GM19455 (cell line): ENCODE results near the gene GNB1L.

Experiments used
- ATAC-seq: cut with Tn5 transposase; IDR thresholded peaks from one replicate; pipeline ENCODE4 v1.9.1; 2021; ENCODE audit not compliant: unreplicated experiment

Gene GNB1L

GRCh38 chr22:19866665-19867009 is 12.0 kb upstream of the GNB1L start:
- ATAC-seq = no peak

DNA sequence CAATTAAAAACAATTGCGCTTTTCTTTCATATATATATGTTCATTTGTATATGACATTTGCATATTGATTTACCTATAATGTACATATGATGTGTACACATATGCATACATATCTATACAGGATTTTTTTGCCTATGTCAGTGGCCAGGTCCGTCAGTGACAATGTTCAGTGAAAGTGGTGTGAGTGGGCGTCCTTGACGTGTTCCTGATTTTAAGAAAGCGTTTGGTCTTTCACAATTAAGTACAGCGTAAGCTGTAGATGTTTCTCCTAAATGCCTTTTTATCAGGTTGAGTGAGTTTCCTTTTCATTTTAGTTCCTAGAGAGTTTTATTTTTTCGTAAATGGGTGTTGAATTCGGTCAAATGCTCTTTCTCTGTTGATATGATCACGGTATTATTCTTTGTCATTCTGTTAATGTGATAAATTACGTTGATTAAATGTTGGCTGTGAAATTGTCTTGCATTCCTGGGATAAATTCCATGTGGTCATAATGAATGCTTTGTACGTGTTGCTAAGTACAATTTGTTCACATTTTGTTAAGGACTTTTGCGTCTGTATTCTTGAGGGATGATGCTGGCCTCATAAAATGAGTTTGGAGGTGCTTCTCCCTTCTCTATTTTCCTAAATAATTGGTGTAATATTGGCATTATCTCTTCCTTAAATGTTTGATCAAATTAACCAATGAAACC is 10.6 kb upstream of the GNB1L start:
- no peak for ATAC-seq

DNA sequence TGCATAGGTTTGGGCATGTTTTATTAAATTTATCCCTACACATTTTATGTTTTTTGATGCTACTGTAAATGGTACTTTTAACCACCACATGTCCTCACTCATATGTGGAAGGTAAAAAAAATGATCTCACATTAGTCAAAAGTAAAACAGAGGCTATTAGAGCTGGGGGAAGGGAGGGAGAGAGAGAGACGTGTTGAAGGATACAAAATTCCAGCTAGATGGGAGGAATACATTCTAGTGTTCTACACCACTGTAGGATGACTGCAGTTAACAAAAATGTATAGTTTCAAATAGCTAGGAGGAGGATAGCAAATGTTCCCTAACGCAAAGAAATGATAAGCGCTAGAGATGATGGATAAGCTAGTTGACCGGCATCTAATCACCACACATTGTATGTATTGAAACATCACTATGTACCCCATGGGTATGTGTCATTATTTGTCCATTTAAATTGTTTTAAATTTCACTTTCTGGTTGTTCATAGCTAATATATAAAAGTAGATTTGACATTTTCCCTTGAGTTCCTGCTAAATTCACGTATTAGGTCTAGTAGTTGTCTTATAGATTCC is 9.9 kb upstream of the GNB1L start:
- ATAC-seq = no peak

DNA sequence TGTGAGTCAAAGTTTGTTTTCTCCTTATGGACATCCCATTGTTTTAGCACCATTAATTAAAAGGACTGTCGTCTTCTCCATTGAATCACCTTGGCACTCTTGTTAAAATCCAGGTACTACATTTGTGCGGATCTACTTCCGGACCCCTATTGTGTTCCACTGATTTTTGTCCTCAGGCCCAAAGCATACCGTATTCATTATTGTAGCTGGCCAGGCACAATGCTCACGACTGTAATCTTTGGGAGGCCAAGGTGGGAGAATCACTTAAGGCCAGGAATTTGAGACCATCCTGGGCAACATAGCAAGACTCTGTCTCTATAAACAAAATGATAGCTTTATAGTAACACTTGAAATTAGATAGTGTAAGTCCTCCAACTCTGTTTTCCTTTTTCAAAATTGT is 8.9 kb upstream of the GNB1L start:
- ATAC-seq = no peak

DNA sequence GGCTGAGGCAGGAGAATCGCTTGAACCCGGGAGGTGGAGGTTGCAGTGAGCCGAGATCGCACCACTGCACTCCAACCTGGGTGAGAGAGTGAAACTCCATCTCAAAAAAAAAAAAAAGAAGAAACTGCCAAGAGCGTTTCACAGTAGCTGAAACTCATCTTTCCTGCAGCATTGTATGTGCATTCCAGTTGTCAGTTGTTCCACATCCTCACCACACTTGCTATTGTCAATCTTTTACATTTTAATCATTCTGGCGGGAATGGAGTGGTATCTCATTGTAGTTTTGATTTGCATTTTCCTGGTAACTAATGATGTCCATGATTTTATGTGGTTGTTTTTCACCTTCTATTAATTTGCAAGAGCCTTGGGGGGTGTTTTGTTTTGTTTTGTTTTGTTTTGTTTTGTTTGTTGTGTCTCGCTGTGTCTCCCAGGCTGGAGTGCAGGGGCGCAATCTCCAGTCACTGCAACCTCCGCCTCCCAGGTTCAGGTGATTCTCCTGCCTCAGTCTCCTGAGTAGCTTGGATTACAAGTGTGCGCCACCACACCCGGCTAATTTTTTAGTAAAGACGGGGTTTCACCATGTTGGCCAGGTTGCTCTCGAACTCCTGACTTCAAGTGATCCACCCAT is 8.1 kb upstream of the GNB1L start:
- no peak for ATAC-seq

DNA sequence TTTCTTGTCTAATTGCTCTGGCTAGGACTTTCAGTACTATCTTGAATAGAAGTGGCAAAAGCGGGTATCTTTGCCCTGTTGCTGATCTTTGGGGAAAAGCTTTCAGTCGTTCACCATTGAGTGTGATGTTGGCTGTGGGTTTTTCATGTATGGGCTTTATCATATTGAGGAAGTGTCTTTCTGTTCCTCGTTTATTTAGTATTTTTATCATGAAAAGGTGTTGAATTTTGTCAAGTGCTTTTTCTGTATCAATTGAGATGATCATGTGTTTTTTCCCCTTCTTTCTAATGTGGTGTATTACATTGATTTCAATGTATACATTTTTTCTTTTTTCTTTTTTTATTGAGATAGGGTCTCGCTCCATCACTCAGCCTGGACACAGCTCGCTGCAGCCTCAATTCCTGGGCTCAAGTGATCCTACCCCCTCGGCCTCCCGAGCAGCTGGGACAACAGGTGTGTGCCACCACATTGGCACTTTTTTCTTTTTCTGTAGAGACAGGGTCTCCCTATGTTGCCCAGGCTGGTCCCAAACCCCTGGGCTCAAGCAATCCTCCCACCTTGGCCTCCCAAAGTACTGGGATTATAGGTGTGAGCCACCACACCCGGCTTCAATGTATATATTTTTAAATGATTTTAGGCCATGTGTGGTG is 5.3 kb upstream of the GNB1L start:
- no peak for ATAC-seq

GRCh38 chr22:19857382-19857781 is 2.7 kb upstream of the GNB1L start:
- no peak for ATAC-seq

DNA sequence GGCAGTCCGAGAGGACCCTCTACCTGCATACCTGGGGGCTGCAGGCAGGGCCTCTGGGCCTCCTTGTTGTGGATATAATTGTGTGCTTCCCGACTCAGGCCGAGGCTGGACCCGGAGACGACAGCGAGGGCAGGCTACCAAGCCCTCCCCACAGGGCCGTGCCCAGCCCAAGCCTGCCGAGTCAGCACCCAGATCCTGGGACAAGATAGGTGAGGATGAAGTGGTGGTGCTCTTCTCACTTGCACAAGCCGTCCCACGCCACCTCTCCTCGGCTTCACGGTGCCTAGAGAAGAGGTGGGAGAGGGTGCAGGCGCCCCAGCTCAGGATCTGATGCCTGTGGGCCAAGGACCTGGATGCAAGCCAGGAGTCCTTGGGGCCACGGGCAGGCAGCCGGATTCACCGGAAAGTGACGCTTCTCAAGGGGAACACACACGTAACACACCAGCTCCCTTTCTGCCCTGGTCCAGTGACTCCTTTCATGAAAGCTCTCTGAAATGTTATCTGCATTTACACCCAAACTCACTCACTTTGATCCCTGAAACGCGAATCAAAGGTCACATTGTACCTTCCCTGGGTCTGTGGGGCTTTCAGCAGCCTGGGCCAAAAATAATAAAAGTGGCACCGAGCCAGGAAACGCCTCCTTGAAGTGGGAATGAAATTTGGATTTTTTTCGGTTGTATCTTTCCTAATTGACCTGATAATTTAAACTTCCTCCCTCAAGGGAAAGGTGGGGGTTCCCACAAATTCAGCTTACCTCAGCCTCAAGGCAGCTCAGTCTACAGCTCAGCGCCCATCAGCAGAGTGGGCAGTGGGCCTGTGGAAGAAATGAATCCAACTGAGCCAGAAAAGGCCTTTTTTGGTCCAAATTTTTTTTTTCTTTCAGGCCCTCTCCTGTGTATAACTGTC is 1.1 kb upstream of the GNB1L start:
- ATAC-seq = peak; percentile 15

- peak; percentile 2 for ATAC-seq
Observed at GRCh38 chr22:19853879-19854777, 546 bp downstream of the GNB1L start.

DNA sequence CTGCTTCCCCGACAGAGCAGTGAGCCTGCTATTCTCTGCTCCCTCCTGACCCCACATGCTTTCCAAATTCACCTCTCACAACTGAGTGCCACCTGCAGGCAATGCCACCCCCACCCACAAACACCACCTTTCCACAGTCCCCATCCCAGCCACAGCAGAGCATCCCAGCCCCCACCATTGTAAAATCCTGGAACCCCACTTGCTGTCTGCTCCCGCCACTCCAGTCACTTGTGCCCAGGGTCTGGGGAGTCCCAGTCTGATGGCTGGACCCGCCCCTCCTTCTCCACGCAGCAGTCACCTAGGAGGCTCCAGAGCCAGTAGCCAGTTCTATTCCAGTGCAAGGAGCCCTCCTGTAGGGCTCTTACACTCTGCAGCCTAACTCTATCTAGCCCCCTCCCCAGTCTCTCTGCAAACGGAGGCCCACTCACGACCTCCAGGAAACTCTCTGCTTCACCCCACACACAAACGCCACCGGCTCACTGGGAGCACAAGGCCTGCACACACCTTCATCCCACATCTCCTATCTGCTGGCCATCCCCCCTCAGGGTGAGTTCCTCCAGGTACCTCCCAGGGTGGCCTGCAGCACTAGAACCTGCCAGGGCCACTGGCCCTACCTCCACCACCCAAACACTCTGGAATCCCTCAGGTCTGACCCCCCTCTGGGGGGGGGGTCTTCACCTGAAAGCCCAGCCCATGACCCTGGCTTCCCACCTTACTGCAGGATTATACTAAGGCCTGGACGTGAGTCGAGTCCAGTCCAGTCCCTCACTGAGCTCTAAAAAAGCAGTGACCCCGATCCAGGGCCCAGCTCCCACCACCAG is 1.4 kb downstream of the GNB1L start:
- no peak for ATAC-seq

DNA sequence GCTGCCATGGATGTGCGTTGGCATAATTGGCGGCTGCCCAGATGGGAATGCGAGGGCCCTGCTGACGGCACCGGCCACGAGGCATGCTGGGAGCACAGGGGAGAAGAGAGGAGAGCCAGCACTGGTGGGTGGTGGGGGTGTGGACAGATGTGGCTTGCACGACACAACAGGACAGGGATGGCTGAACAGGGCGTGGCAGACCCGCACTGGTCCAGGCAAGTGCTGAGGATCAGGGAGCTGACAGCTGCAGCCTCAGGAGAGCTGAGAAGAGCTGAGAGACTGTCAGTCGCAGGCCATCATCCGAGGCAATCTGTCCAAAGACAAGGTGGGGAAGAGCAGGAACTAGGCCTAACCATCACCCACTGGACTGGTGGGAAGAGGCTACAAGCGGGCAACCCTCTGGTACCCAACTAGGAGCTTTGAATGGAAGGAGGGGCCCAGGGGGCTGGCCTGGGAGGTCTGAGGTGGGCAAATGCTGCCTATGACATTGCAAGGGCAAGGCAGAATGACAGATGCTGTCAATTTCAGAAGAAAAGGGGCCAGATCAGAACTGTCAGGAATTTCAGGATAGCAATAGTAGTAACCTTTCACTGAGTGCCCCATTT is 2.4 kb downstream of the GNB1L start:
- no peak for ATAC-seq

- no peak for ATAC-seq
Observed at GRCh38 chr22:19851291-19852176, 3.1 kb downstream of the GNB1L start.

- ATAC-seq = no peak
Observed at GRCh38 chr22:19850763-19851109, 3.9 kb downstream of the GNB1L start.

- no peak for ATAC-seq
Observed at GRCh38 chr22:19849835-19850762, 4.6 kb downstream of the GNB1L start.

GRCh38 chr22:19848298-19849224 is 6.1 kb downstream of the GNB1L start:
- no peak for ATAC-seq

- no peak for ATAC-seq
Observed at GRCh38 chr22:19847345-19847632, 7.4 kb downstream of the GNB1L start.
